ENCODE measurements around the gene CA4.
"Not testable (repeated sequence)": the region's sequence is repeated elsewhere in the genome, so short reads cannot be mapped to it uniquely, and the experiment has no call there.

CA4 gene

GRCh38 chr17:60156746-60157145 lies 7.0 kb downstream of the CA4 start:
- no peak for DNase-seq

- no peak for DNase-seq
These were observed 7.8 kb downstream of the CA4 start for GRCh38 chr17:60157487-60158040.

- no peak for DNase-seq
These were observed 9.1 kb downstream of the CA4 start for GRCh38 chr17:60158751-60159478.

- DNase-seq: no peak
These were observed 9.7 kb downstream of the CA4 start for GRCh38 chr17:60159479-60159866.

GRCh38 chr17:60160829-60161501 lies 11.2 kb downstream of the CA4 start:
- no peak for DNase-seq

GRCh38 chr17:60161598-60162330 lies 12.0 kb downstream of the CA4 start:
- no peak for DNase-seq

- no peak for DNase-seq
These were observed 13.5 kb downstream of the CA4 start for GRCh38 chr17:60163108-60163784.

GRCh38 chr17:60164164-60164563 lies 14.4 kb downstream of the CA4 start:
- no peak for DNase-seq

- no peak for DNase-seq
These were observed 14.9 kb downstream of the CA4 start for GRCh38 chr17:60164697-60165096.

GRCh38 chr17:60165223-60165622 lies 15.4 kb downstream of the CA4 start:
- DNase-seq: no peak

- no peak for DNase-seq
These were observed 16.2 kb downstream of the CA4 start for GRCh38 chr17:60165971-60166370.

GRCh38 chr17:60167065-60167741 lies 17.4 kb downstream of the CA4 start:
- no peak for DNase-seq

GRCh38 chr17:60168654-60169053 lies 18.9 kb downstream of the CA4 start:
- DNase-seq: no peak

- no peak for DNase-seq
These were observed 20.4 kb downstream of the CA4 start for GRCh38 chr17:60169921-60170817.

GRCh38 chr17:60170835-60171752 lies 21.3 kb downstream of the CA4 start:
- DNase-seq: no peak

- DNase-seq: no peak
These were observed 21.9 kb downstream of the CA4 start for GRCh38 chr17:60171753-60172079.

- no peak for DNase-seq
These were observed 23.6 kb downstream of the CA4 start for GRCh38 chr17:60173304-60173819.

- no peak for DNase-seq
These were observed 24.3 kb downstream of the CA4 start for GRCh38 chr17:60174035-60174434.

GRCh38 chr17:60174767-60175166 lies 25.0 kb downstream of the CA4 start:
- not testable (repeated sequence) for DNase-seq

- DNase-seq: not testable (repeated sequence)
These were observed 27.0 kb downstream of the CA4 start for GRCh38 chr17:60176763-60177162.

All from DMS79 treated with DMSO at 0.1 percent for 48 hours (cell line).